ENCODE results near the gene AUTS2. TPM values are rescaled to one million over a fixed set of nuclear protein-coding genes. Genes with fewer than 3 reads are reported as not detected.
A peak's percentile ranks its signal among the peaks of the same experiment; 100 is the strongest.

The AUTS2 gene
- total RNA-seq, 1 donor from 2014 or later, result 53.0 TPM

DNA sequence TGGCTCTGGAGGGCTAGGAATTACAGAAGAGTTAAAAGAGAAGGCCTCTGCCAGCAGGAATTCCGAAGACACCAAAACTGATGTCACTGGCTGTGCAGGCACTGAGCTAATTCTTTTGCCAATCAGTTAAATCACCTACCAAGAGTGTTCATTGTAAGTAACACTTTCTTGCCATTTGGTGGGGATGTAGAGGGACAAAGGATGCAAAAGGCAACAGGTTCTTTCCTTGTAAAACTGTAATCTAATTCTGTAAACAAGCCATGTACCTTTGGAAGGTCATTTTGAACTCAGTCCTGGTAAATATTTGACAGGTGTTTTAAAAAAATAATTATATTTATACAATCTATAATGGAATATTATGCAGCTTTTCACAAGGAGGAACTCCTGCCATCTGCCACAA is 438.4 kb downstream of the AUTS2 start:
- TF ChIP-seq POLR2AphosphoS5 (IDR thresholded peaks at IDR 0.05; ENCODE audit: insufficient read depth in 1 of 2, low read depth in 1 of 2) (no peak), POLR2A (IDR thresholded peaks at IDR 0.05) (no peak)
- TF ChIP-seq, protein P1, sequence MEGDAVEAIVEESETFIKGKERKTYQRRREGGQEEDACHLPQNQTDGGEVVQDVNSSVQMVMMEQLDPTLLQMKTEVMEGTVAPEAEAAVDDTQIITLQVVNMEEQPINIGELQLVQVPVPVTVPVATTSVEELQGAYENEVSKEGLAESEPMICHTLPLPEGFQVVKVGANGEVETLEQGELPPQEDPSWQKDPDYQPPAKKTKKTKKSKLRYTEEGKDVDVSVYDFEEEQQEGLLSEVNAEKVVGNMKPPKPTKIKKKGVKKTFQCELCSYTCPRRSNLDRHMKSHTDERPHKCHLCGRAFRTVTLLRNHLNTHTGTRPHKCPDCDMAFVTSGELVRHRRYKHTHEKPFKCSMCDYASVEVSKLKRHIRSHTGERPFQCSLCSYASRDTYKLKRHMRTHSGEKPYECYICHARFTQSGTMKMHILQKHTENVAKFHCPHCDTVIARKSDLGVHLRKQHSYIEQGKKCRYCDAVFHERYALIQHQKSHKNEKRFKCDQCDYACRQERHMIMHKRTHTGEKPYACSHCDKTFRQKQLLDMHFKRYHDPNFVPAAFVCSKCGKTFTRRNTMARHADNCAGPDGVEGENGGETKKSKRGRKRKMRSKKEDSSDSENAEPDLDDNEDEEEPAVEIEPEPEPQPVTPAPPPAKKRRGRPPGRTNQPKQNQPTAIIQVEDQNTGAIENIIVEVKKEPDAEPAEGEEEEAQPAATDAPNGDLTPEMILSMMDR (IDR thresholded peaks at IDR 0.05), result no peak
- intact Hi-C loops (cut with DNase I), result no loop called here
- no peak for DNase-seq (ENCODE audit: extremely low spot score in 2 of 2)
- Histone ChIP-seq H3K4me3 (no peak overlapping the region), H3K27me3 (no peaks in the 10 kb centered on the region), H3K36me3 (no peaks in the 10 kb centered on the region), H3K9me3 (no peaks in the 10 kb centered on the region), H3K27ac (no peak overlapping the region), H3K4me1 (no peaks in the 10 kb centered on the region)

DNA sequence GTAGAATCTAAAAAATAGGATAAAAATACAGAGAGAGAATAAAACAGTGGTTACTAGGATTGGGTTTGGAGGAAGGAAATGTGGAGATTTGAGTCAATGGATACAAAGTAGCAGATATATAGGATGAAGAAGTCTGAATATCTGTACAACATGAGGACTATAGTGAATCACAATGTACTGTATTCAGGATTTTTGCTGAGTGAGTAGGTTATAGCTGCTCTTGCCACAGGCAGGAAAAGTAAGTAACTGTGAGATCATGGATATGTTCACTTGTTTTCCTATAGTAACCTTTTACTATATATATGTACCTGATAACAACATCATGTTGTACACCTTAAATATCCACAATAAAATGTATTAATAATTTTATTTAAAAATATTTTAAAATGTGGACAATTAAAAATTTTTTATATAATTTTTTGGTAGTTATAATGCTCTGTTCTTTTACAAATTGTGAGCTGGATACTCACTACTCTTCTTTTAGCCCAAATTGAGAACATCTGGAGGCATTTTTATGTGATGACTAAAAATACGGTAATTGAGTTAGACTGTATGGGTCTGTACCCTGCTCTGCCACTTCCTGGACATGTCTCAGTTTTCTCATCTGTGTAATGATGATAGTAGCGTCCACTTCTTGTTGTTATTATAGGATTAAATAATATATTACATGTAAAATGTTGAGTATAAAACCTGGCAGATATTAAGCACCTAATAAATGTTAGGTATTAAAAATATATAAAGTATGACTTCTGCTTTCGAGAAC is 439.1 kb downstream of the AUTS2 start:
- no peak overlapping the region for H3K27ac ChIP-seq
- intact Hi-C loops (cut with DNase I), result no loop called here

DNA sequence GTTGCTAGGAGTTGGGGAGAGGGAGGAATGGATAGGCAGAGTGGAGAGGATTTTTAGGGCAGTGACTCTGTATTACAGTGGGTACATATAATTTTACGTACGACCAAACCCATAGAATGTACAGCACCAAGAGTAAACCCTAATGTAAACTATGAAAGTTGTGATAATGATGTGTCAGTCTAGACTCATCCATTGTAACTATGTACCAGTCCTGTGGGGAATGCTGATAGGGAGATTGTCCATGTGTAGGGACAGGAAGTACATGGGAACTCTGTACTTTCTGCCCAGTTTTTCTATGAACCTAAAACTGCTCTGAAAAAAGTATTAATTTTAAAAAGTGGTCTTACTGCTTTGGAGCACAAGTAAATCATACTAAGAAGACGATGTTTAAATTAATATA is 441.8 kb downstream of the AUTS2 start:
- TF ChIP-seq, protein P1 (IDR thresholded peaks at IDR 0.05), result no peak
- TF ChIP-seq POLR2AphosphoS5 (IDR thresholded peaks at IDR 0.05; ENCODE audit: insufficient read depth in 1 of 2, low read depth in 1 of 2) (no peak), POLR2A (IDR thresholded peaks at IDR 0.05) (no peak)
- H3K4me1 ChIP-seq, result peaks cover 25% of the 10 kb centered on the region
- no peak overlapping the region for H3K4me3 ChIP-seq
- H3K27ac ChIP-seq, result no peak overlapping the region
- H3K27me3 ChIP-seq, result no peaks in the 10 kb centered on the region
- DNase-seq (ENCODE audit: extremely low spot score in 2 of 2), result no peak
- intact Hi-C loops (cut with DNase I), result no loop called here
- no peaks in the 10 kb centered on the region for H3K9me3 ChIP-seq
- H3K36me3 ChIP-seq, result no peaks in the 10 kb centered on the region

More for the DNA sequence above, 439.1 kb downstream of the AUTS2 start:
- H3K9me3 ChIP-seq, result no peaks in the 10 kb centered on the region
- peaks cover 4% of the 10 kb centered on the region for H3K4me1 ChIP-seq
- no peak for DNase-seq (ENCODE audit: extremely low spot score in 2 of 2)
- no peaks in the 10 kb centered on the region for H3K27me3 ChIP-seq
- TF ChIP-seq POLR2A (IDR thresholded peaks at IDR 0.05), result no peak
- H3K36me3 ChIP-seq, result no peaks in the 10 kb centered on the region
- H3K4me3 ChIP-seq, result no peak overlapping the region

DNA sequence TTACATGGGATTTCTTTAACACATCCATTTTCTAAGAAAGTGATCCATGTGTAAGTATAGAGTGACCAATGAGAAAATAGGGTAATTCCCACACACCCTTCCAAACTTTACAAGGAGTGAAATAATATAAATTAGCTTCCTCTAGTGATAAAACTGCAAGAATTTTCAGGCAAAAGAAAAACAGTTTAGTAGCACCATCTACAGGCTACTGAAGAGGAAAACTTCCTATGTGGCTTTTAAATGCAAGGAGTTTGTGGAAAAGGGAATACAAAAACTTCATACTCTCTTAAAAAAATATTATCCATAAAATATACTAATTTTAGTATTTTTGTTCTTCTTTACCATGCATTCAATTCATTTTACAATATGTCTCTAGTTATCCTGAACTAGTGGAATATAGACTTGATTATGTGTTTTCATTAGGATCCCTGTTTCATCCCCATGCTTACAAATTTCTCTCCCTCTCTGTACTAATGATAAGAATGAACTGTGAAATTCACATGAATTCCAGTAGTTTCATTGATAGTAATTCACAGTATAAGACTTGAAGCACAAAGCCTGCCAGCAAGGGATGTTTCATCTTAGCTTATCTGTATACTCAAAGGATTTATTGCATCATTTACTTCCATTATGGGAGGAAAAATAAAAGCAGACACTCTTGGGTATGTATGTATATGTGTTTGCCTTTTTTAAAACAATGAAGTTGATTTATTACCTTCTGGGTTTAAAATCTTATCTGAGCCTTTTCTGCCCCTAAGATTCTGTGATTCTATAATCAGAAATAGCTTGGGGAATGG is 442.9 kb downstream of the AUTS2 start:
- H3K27me3 ChIP-seq, result no peaks in the 10 kb centered on the region
- no peak overlapping the region for H3K27ac ChIP-seq
- no peaks in the 10 kb centered on the region for H3K9me3 ChIP-seq
- H3K36me3 ChIP-seq, result no peaks in the 10 kb centered on the region
- TF ChIP-seq POLR2AphosphoS5 (IDR thresholded peaks at IDR 0.05; ENCODE audit: insufficient read depth in 1 of 2, low read depth in 1 of 2) (no peak), POLR2A (IDR thresholded peaks at IDR 0.05) (no peak)
- TF ChIP-seq, protein P1 (IDR thresholded peaks at IDR 0.05), result peak in 1 of 3 experiments; percentile 20
- H3K4me3 ChIP-seq, result no peak overlapping the region
- intact Hi-C loops (cut with DNase I), result no loop called here
- DNase-seq (ENCODE audit: extremely low spot score in 2 of 2), result no peak
- peaks cover 25% of the 10 kb centered on the region for H3K4me1 ChIP-seq

DNA sequence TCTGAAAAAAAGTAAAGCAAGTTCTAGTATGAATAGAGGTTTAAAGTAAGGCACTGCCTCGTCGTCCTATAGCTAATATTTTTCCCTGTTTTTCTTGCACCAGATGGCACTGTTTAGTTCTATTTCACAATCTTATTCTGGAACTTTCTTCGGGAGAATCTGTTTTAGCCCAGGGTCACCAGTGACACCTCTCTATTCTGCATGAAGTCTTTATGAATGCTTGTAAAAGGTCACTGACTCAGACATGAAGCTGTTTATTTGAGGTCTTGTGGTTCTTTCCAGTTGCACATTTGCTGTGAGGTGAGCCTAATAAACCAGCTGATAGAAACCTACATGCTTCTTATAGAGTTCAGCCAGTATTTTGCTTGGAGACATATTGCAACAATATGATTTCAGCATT is 444.3 kb downstream of the AUTS2 start:
- Histone ChIP-seq H3K9me3 (no peaks in the 10 kb centered on the region), H3K27ac (no peak overlapping the region), H3K27me3 (no peaks in the 10 kb centered on the region), H3K36me3 (no peaks in the 10 kb centered on the region), H3K4me1 (peaks cover 25% of the 10 kb centered on the region), H3K4me3 (no peak overlapping the region)
- no peak for TF ChIP-seq POLR2A (IDR thresholded peaks at IDR 0.05)
- TF ChIP-seq POLR2AphosphoS5 (IDR thresholded peaks at IDR 0.05; ENCODE audit: insufficient read depth in 1 of 2, low read depth in 1 of 2), result peak in 1 of 2 donors; percentile 45
- no peak for DNase-seq (ENCODE audit: extremely low spot score in 2 of 2)
- intact Hi-C loops (cut with DNase I), result no loop called here

Data from vagina (tissue), 2 donors.